ENCODE measurements around the gene FLT3. TPM values are rescaled to one million over a fixed set of nuclear protein-coding genes. Genes with fewer than 3 reads are reported as not detected.

The FLT3 gene
- total and polyA plus RNA-seq, 10 of the 15 experiments (the other 5 are each of a cell fraction or from before 2014, with no cell fraction given), result 0.04 to 0.19 (median 0.11) TPM; not detected in 1

DNA sequence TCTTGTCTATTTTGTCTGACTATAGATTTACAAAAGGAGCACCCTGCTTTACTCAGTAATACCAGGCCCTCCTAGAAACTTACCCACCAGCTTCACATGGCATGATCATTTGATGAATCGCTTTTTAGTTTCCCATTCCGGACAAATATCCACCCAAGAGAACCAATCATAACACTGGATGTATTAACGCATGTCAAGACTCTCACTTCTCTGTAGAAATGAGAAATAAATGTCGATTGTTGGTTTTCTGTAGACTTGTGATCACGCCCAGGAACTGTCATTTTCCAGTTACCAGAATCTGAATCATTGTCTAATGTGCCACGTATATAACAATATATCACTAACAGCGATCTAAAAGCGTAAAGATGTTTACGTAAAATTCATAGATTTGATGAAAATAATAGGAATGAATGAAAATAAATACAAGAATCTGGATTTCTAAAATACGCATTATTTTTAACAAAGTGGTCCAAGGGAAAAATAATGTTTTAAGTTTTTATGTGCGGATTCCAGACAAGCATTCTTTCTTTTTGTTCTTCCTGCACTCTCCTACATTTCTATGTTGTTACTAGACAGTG lies 145.3 kb downstream of the FLT3 start (continued):
- TF ChIP-seq, protein P1, sequence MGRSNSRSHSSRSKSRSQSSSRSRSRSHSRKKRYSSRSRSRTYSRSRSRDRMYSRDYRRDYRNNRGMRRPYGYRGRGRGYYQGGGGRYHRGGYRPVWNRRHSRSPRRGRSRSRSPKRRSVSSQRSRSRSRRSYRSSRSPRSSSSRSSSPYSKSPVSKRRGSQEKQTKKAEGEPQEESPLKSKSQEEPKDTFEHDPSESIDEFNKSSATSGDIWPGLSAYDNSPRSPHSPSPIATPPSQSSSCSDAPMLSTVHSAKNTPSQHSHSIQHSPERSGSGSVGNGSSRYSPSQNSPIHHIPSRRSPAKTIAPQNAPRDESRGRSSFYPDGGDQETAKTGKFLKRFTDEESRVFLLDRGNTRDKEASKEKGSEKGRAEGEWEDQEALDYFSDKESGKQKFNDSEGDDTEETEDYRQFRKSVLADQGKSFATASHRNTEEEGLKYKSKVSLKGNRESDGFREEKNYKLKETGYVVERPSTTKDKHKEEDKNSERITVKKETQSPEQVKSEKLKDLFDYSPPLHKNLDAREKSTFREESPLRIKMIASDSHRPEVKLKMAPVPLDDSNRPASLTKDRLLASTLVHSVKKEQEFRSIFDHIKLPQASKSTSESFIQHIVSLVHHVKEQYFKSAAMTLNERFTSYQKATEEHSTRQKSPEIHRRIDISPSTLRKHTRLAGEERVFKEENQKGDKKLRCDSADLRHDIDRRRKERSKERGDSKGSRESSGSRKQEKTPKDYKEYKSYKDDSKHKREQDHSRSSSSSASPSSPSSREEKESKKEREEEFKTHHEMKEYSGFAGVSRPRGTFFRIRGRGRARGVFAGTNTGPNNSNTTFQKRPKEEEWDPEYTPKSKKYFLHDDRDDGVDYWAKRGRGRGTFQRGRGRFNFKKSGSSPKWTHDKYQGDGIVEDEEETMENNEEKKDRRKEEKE (IDR thresholded peaks at IDR 0.05), result no peak

DNA sequence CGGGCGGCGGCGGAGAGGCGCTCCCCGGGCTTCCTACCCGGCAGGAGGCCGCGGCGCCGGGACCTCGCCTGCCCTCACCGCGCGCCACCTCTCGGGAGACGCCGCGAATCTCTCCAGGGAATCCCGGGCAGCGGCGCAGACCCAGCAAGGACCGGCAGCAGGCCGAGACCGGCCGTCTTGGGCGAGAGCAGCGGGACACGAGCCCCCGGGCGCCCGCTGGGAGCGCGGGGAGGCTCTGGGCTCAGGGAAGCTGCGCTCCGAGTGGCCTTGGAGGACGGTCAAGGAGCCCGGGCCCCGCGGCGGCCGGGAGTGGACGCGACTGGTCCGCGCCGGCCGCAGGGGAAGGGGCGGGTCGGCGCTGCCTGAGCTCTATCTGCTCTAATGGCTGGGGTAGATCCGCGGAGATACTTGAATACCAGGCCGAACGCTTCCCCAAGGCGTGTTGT lies 145.9 kb downstream of the FLT3 start:
- peak; percentile 9; the same call in 2 of the 3 replicates for ATAC-seq
- H3K27me3 ChIP-seq (replicated peaks in 1 of 2; ENCODE audit: control insufficient read depth in 2 of 2, insufficient read depth in 2 of 2, low read length in 1 of 2), result peaks cover 9 to 10% of the 10 kb centered on the region in 2 experiments
- SMC1A ChIA-PET (ENCODE audit: uncharacterized antibody, unreplicated experiment), result interaction anchor here (0.7 to 6.4 kb wide), 11 partner anchors 11 to 1733 kb away, joined by 3 to 112 read pairs (median 5); no protein-coding TSS in a partner anchor
- FAIRE-seq, result no peak
- peak; percentile 77 for TF ChIP-seq HDAC6 (IDR thresholded peaks at IDR 0.05; ENCODE audit: unreplicated experiment)
- no peak for TF ChIP-seq CBX5 (IDR thresholded peaks at IDR 0.05; ENCODE audit: low read depth)
- peak overlapping the region; percentile 72 for H2AFZ ChIP-seq (ENCODE audit: control insufficient read depth, low read depth, low read length)
- no peaks in the 10 kb centered on the region for H3K79me2 ChIP-seq (ENCODE audit: control insufficient read depth, insufficient read depth, low read length)
- peaks cover 9% of the 10 kb centered on the region for H3K4me1 ChIP-seq (ENCODE audit: control insufficient read depth, insufficient read depth, low read length)
- no peaks in the 10 kb centered on the region for H3K36me3 ChIP-seq (ENCODE audit: control insufficient read depth in 2 of 2, insufficient read depth in 2 of 2, low read length in 1 of 2)
- CTCF ChIA-PET, result interaction anchor here (0.9 to 14.0 kb wide), 26 partner anchors 8 to 842 kb away, joined by 3 to 360 read pairs (median 8); no protein-coding TSS in a partner anchor
- in situ Hi-C loops (cut with MboI) (no loop called here), intact Hi-C loops (cut with micrococcal nuclease; ENCODE audit: unreplicated experiment) (loop anchor here (2.0 kb wide), 1 partner anchor 86 kb away; no protein-coding TSS in a partner anchor)
- DNase-seq (ENCODE audit: low read depth, low spot score), result no peak
- RAD21 ChIA-PET (ENCODE audit: unreplicated experiment), result interaction anchor here (0.8 to 5.8 kb wide), 15 partner anchors 8 to 969 kb away, joined by 3 to 163 read pairs (median 6); partner anchors contain the start of gene PDX1
- BruUV-seq (replicated peaks), result no TSS peak
- H3K9ac ChIP-seq (ENCODE audit: control insufficient read depth, insufficient read depth, low read length), result no peak overlapping the region
- 32% methylated on average over 56 of the region's 56 CpGs for WGBS (ENCODE audit: insufficient coverage, insufficient replicate concordance, low lambda C conversion rate, missing lambda C conversion rate)
- POLR2A ChIA-PET, result interaction anchor here (1.3 kb wide), 1 partner anchor 124 kb away, joined by 7 read pairs; no protein-coding TSS in a partner anchor
- no peaks in the 10 kb centered on the region for H3K9me3 ChIP-seq (replicated peaks; ENCODE audit: control insufficient read depth, insufficient read depth, low read length)
- peak overlapping the region; percentile 43; the same call in 1 of the 2 replicates for H3K4me3 ChIP-seq
- no peak overlapping the region for H3K27ac ChIP-seq (ENCODE audit: control insufficient read depth, insufficient read depth)
- H4K20me1 ChIP-seq (ENCODE audit: control insufficient read depth, insufficient read depth), result no peaks in the 10 kb centered on the region
- H3K4me2 ChIP-seq (ENCODE audit: control insufficient read depth, insufficient read depth), result peak overlapping the region; percentile 77
